Fibroblast of skin of right biceps (primary cell): Measurements from ENCODE around the gene CHPF2.

ENCODE experiments used
- DNase-seq: peaks from one replicate; pipeline ENCODE4 v3.0.0-alpha.2; 2013

Gene CHPF2

DNA sequence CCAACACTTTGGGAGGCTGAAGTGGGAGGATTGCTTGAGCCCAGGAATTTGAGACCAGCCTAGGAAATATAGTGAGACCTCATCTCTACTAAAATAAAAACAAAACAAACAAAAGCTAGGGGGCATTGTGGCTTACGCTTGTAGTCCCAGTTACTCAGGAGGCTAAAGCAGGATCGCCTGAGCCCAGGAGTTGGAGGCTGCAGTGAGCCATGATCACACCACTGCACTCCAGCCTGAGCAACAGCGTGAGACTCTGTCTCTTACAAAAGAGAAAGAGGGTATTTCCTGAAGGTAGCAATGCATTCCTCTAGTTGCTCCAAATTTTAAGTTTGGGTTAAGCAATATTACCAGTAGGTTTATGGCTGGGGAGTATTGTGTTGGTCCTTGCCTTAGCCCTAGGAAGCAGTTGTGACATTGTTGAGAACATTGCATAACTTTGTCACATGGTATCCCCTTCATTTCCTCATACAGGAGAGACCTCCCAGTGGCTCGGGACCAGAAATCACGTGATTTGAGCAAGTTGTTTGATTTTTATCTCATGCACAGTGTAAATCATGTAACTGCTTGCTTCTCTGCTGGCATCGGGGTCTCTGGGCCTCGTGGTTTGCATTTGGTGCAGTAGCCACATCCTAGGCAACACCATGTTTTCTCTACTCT is 39.5 kb downstream of the CHPF2 start:
- peak; percentile 22 for DNase-seq

DNA sequence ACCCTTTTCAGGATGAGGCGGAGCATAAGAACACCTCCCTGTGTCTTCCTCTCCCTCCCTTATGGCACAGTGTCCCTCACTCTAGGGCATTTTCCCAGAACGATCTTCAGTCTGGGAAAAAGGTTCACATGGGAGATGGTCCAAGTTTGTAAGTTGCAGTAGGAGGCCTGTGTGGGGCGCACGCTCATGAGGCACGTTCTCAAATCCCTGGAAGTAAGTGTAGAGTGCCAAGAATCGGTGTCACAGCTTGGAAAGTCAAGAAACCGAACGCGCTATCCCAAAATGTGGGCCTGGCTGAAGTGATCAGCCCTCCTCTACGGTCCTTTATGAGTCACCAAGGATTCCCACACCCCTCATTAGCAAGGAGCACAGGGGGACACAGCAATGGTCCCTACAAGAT is 40.1 kb downstream of the CHPF2 start:
- DNase-seq: no peak

DNA sequence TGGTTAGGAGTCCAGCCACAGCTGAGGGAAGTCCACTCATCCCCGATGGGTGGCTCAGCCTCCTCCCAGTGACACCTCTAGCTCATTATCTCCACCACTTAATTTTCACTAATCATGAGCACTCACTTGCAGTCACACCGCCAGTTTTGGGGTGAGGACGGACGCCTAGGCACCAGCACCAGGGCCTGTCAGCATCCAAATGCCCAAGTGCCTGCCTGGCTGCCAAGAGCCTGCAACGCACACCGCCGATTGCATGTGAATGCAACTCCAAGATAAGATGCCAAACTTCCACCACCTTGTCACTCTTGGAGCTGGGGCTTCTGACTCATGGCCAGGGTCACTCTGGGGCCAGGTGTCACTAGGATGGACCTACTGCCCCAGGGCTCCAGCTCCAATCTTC is 40.6 kb downstream of the CHPF2 start:
- no peak for DNase-seq

DNA sequence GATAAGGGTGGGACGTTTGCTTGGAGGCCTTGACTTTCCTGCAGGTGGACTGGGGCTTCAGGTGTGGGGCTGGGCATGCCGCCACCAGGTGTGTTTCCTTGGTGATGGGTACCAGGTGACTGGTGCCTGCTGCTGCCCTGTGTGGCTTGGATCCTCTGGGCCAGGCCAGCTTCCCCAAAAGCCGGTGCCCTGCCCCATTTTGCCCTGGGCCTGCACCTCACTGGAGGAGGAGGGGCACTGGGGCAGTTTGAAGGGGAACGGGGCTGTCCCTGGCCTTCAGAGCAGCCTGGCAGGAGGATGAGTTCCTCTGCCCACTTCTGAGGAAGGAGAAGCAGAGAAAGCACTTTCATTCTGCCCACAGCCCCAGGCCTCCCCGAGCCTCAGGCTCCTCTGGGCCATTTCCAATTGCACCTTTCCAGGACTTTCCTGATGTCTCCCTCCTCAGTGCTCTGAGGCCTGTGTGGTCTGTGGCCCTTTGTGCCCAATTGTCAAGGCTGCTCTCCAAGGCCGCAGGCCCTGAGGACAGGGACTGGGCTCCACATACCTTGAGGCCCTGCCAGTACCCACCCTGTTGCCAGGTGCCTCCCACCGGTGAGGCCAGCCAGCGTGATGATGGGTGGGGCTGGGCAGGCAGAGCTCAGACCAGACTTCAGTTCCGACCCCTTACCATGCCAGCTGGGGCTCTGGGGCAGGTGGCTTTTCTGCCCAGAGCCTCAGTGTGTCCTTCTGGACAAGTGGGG is 41.5 kb downstream of the CHPF2 start:
- no peak for DNase-seq

DNA sequence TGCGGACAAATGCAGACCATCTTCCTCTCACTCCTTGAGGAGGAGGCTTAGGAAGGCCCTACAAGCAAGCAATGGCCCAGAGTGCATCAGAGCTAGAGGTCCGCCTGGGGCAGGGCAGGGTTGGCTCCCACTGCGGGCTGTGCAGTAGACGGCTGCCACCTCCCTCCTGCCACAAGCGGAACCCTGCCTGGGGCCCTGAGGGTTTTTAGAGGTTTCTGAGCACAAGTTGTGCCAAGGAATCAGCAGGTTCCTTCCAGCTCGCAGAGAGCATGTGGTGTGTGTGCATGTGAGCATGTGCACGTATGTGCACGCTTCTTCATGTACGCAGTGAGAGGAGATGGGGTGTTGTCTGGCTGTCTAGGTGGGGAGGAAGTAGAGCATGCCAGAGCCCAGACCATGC is 42.1 kb downstream of the CHPF2 start:
- DNase-seq: no peak

DNA sequence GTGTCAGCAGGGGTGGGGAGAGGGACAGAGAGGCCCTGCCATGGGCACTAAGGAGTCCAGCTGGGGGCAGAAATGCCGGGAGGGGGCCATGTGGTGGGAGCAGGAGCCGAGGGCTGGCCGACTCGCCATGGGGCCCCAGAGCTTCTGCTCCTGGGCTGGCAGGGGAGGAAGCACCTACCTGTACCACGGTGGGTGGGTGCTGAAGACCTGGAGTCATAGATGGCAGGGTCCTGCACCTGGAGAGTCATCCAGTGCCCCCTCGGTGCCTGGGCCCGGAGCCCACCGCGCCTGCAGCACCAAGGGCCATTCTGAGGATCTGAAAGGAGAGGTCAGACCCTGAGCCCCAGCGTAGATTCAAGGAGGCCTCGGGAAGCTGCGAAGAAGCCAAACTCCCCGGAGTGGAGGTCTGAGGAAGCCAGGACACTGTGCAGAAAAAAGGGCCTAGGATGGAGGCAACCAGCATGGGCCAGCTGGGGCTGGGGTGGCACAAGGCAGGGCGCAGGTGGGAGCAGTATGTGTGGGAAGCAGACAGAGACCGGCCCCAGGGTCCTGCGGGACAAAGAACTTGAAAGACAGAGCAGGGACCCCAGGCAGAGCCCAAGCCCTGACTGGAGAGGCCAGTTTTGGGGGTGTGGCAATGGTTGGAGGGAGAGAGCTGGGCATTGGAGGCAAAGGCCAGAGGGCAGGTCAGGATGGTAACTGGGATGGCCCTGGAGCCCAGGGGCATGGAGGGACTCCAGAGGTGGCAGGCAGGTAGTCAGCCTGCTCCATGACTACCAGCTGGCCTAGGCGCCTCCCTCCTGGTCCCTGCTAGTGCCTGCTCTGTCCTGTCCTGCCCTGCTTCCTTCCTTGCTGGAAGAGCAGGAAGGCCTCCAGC is 42.9 kb downstream of the CHPF2 start:
- no peak for DNase-seq

DNA sequence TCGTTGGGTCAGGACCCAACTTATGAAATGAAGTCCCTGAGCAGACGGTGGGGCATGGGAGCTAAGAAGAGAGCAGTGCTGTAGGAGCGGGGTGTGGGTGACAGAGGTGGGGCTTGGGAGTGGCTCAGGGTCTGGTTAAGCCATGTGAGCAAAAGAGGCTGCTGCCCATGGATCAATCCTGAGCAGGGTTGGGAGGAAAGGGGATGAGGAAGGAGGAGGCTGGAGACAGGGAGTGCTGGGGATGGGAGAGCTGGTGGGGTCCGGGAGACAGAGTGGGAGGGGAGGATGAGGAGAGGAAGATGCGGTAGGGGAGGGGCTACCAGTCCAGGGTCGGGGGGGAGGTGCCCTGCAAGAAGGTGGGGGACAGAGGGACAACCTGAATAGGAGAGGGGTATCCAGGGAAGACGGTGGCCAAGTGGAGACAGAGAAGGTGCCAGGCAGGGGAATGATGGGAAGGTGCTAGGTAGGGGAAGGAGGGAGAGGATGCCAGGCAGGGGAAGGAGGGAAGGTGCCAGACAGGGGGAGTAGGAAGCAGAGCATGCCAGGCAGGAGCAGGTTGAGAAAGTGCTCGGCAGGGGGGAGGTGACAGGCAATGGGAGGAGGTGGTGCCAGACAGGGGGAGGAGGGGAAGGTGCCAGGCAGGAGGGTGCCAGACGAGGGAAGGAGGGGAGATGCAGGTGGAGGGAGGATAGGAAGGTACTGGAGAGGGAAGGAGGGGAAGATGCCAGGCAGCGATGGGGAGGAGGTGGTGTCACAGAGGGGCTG is 43.7 kb downstream of the CHPF2 start:
- DNase-seq: no peak

DNA sequence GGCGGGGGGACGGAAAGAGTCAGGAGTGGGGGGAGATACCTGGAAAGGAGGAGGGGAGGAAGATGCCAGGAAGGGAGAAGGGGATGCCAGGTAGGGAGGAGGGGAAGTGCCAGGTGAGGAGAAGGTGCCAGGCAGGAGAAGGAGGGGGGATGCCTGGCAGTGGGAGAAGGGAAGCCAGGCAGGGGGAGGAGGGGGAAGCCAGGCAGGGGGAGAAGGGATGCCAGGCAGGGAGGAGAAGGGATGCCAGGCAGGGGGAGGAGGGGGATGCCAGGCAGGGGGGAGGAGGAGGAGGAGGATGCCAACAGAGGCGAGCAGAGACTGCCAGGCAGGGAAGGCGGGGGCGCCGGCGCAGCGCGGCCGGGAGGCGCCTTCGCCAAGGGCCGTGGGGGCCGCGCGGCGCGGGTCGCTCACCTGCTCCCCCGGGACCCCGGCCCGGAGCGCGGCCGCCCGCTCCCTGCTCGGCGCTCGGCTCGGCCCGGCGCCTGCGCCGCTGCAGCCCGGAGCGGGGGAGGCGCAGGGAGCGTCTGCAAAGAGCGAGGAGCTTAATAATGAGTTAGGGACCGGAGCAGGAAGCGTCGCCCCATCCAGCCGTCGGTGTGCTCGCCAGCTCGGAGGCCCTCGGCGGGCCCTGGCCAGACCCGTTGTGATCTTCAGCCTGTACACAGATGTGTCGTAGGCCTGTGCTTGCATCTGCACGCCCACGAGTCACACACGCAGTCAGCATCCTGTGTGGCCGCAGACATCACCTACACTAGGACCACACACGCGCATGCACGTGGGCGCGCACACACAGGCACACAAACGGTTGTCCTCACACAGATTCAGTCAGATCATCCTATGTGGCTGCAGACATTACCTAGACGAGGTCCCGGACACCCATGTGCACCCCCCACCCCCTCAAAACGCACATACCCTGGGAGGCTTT is 44.6 kb downstream of the CHPF2 start:
- peak; percentile 70 for DNase-seq

DNA sequence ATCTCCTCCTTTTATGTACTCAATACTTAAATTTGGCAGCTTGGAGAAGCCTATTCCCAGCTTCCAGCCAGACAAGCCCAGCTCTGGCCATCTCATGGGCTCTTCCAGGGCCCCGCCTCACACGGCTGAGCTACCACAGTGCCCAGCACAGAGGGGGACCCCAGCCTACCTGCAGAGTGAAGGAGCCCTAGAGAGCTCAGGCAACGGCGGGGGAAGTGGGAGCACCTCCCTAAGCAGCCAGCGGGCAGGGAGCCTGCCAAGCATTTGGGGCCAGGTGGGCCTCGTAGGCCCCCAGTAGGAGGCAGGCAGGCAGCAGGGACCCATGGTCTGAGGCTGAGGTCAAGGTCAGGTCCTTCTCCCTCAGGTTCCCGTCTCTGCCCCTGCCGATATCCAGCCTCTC is 45.3 kb downstream of the CHPF2 start:
- DNase-seq: no peak

DNA sequence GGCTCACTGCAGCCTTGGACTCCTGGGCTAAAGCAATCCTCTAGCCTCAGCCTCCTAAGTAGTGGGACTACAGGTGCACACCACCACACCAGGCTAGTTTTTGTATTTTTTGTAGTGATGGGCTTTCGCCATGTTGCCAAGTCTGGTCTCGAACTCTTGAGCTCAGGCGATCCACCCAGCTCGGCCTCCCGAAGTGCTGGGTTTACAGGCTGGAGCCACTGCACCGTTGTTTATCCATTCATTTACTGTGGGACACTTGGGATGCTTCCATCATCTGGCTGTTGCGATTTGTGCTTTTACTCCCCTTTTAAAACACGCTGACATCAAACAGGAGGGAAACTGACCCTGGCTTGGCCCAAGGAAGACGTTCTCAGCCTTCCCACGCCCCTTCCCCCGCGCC is 46.7 kb downstream of the CHPF2 start:
- no peak for DNase-seq

DNA sequence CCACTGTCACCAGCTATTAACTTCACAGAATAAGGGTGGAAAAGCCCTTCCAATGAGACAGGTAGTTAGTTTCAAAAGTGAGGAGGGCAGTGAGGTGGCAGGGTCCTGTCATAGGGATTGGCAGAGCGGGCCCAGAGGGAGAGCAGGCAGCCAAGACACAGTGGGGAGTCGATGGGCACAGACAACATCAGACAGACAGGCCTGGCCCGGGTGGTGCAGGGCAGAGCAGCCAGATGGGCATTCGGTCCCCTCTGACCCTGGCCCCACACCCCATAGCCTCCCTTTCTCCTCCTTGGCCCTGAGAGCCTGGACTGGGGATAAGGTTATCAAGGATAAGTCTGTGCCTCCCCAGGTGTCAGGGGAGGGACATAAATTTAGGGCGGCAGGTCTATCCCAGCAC is 47.6 kb downstream of the CHPF2 start:
- no peak for DNase-seq

DNA sequence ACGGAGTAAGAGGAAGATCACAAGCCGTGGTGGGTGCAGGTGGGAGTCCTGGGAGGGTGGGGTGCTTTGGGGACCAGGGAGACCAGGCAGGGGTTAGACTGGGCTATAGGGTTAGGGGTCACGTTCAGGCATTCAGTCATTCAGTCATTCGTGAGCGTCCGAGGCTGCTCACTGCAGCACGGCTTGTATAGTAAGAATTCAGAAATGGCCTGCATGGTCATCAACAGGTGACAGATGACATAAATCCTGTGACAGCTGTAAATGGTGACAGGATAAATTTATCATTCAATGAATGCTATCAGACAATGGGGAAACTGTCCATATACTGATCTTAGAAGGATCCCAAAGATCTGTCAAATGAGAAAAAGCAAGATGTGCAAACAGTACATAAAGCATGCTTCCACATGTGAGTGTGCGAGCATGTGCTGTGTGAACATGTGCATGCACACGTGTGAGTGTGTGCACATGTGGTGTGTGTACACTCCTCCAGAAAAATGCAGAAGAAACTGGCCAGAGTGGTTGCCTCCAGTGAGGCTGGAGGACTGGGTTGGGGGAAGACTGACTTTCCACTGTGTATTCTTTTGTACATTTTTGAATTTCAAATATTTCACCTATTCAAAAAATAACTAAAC is 48.2 kb downstream of the CHPF2 start:
- DNase-seq: no peak

DNA sequence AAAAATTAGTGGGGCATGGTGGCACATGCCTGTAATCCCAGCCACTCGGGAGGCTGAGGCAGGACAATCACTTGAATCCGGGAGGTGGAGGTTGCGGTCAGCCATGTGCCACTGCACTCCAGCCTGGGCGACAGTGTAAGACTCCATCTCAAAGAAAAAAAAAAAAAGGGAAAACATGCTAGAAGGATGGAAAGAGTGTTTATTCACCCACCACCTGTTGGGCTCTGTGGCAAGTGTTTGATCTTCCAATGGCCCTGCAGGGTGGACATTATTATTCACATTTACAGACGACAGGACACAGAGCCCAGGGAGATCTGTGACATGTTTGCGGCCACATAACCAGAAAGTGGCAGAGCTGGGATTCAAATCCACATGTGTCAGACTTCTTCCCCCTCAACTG is 49.4 kb downstream of the CHPF2 start:
- DNase-seq: no peak

DNA sequence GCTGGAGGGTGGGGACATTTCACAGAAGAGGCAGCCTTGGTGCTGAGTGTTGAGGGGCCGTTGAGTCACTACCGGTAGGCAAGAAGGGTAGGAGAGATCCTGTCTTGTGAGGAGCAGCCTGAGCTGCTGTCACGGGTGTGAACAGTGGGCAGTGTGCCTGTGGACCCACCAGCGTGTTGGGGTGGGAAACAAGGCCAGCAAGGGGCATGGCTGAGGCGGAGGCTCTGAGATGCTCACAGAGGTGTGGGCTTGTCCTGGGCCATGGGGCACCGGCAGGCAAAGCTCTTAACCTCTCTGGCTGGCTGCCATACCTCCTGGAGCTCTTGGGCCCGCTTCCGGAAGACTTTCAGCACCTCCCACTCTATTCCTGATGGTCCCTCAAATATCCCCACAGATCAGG is 49.8 kb downstream of the CHPF2 start:
- no peak for DNase-seq

DNA sequence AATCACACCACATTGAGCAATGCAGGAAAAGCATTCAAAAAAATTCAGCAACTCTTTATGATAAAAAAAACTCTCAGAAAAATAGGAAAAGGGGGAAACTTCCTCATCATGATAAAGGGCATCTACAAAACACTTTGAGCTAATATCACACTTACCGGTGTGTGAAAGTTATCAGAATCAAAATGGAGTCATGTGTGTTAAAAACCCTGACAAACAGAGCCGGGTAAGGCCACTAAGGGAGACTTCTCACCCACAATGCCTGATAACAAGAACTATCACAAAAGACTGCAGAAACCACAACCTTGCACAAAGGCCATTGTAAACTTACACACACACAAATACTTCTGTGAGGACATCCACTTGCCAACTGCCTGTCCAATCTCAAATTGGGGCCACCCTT is 51.0 kb downstream of the CHPF2 start:
- no peak for DNase-seq

DNA sequence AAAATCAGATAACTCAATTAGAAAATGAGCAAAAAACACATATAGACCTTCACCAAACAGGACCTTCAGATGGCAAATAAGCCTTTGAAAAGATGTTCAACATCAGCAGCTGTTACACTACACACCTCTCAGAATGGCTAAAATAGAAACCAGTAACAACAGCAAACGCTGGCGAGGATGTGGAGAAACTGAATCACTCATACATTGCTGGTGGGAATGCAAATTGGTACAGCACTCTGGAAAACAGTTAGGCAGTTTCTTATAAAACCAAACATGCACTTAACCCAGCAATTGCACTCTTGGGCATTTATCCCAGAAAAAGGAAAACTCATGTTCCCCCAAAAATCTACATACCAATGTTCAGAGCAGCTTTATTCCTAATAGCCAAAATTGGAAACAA is 53.9 kb downstream of the CHPF2 start:
- DNase-seq: peak; percentile 30
